ENCODE data around the gene USP6.
A peak's percentile ranks its signal among the peaks of the same experiment; 100 is the strongest.
"Not testable (repeated sequence)": the region's sequence is repeated elsewhere in the genome, so short reads cannot be mapped to it uniquely, and the experiment has no call there.

USP6 gene

DNA sequence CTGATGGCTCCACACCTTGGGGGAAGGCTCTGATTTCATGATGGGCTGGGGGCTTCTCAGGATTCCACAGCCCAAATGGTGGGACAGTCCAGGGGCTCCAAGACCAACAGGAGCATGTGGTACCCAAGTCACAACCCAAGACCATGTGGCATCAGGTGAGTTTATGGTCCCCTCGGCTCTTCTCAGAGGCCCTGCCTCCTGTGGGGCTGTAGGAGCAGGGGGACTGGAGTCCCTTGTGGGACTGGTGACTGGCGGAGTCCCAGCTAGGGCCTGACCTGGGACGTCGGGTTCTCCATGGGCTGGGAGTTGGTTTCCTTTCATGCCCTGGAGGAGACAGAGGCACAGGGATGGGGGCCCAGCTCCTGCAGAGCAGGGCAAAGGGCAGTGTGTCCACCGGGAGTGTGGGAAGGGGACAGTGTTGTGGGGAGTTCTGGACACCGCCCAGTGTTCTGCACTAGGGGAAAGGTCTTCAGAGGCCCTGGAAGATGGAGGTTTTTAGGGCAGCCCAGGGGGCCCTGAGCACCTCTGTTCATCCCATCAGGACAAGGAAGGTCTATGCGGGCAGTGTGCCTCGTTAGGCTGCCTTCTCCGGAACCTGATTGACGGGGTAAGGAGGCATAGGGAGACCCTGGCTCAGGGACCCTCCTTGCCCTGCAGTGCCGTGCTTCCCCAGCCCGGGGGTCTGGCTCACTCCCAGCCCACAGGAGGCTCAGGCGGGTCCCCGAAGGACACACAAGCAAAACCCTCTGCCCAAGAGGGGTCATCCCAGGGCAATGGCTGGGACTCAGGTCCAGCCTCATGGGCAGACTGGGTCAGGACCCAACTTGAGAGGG is 21.0 kb downstream of the USP6 start:
- not testable (repeated sequence) for DNase-seq

DNA sequence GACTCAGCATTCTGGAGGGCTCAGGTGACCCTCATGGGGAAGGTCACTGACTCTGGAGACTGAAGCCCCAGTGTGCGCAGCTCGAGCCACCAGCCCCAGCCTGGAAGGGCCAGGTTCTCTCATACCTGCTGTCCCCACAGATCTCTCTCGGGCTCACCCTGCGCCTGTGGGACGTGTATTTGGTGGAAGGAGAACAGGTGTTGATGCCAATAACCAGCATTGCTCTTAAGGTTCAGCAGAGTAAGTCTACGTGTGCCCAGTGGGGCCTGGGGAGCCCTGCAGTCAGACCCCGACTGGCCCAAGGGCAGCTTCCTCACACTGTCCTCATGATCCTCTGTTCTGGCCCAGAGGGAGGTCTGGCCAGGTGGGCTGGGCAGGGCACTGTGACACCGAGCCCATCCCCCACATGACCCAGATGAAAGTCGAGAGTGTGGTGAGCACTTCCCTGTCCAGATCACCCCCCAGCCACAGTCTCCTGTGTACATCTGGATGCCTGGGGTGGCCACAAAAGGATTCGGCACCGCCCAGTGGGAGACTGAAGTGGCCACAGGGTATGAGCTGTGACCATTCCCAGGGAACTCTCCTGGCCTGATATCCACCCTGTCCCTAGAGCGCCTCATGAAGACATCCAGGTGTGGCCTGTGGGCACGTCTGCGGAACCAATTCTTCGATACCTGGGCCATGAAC is 21.8 kb downstream of the USP6 start:
- not testable (repeated sequence) for DNase-seq

DNA sequence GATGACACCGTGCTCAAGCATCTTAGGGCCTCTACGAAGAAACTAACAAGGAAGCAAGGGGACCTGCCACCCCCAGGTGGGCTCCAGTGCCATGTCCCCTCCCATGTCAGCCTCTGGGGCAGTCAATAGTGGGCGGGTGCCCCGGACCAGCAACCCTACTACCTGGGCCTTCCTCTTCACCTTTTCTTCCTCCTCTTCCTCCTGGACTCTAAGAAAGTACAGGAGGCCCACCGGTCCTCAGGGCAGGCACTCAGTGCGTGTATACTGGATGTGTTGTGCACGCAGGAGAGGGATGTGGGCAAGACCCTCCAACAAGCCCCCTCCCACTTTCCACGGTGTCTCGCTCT is 22.3 kb downstream of the USP6 start:
- not testable (repeated sequence) for DNase-seq

DNA sequence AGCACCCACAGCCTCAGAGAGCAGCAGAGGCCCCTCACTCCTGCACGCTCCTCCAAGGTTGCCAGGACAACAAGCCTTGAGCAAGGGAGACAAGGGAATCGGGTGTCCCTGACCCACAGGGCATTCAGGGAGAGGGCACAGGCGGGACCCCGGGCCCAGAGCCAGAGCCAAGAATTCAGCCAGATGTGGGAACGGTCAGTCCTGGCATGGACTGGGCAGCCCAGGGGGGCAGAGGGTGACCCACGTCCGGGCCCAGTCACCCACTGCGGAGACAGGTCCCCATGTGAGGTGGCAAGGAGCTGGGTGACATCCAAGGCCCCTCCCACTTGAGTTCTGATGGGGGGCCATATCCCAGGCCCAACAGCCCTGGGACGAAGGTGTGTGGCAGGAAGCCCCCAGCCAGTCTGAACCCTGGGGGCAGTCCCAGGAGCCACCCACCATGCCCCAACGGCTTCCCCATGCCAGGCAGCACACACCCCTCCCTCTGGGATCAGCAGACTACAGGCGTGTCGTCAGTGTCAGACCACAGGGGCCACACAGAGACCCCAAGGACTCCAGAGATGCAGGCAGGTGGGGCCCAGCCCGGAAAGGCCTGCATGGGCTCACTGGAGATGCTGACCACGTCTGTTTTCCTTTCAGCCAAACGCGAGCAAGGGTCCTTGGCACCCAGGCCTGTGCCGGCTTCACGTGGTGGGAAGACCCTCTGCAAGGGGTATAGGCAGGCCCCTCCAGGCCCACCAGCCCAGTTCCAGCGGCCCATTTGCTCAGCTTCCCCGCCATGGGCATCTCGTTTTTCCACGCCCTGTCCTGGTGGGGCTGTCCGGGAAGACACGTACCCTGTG is 23.0 kb downstream of the USP6 start:
- DNase-seq = no peak

DNA sequence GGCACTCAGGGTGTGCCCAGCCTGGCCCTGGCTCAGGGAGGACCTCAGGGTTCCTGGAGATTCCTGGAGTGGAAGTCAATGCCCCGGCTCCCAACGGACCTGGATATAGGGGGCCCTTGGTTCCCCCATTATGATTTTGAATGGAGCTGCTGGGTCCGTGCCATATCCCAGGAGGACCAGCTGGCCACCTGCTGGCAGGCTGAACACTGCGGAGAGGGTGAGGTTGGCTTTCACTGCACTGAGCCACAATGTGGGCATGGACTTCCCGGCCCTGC is 23.6 kb downstream of the USP6 start:
- DNase-seq = no peak

DNA sequence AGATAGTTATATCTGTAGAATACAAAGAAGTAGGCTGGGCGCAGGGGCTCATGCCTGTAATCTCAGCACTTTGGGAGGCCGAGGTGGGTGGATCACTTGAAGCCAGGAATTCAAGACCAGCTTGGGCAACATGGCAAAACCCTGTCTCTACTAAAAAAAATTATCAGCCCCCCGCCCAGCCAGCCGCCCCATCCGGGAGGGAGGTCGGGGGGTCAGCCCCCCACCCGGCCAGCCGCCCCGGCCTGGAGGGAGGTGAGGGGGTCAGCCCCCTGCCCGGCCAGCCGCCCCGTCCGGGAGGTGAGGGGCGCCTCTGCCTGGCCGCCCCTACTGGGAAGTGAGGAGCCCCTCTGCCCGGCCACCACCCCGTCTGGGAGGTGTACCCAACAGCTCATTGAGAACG is 27.0 kb downstream of the USP6 start:
- not testable (repeated sequence) for DNase-seq

DNA sequence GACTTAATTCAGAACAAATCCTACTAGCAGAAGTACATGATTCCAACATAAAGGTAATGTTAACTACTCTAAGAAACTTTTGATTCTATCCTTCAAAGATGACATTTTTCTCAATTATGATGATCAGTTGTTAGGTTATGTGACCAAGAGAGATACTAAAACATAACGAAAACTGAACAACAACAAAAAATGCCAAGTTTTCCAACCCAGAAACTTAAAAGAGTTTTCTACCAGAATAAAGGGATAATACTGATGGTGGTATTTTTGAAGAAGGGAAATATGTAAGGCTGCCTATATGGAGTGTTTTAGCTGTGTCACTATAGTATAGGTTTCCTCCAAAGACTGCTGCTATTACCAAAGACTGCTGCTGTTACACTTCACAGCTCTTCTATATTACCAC is 30.3 kb downstream of the USP6 start:
- not testable (repeated sequence) for DNase-seq

DNA sequence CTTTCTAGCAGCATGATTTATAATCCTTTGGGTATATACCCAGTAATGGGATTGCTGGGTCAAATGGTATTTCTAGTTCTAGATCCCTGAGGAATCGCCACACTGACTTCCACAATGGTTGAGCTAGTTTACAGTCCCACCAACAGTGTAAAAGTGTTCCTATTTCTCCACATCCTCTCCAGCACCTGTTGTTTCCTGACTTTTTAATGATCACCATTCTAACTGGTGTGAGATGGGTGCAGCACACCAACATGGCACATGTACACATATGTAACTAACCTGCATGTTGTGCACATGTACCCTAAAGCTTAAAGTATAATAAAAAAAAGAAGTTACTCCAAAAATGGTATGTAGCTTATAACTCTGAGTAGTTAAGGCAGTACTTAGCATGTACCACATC is 44.9 kb downstream of the USP6 start:
- DNase-seq = not testable (repeated sequence)

DNA sequence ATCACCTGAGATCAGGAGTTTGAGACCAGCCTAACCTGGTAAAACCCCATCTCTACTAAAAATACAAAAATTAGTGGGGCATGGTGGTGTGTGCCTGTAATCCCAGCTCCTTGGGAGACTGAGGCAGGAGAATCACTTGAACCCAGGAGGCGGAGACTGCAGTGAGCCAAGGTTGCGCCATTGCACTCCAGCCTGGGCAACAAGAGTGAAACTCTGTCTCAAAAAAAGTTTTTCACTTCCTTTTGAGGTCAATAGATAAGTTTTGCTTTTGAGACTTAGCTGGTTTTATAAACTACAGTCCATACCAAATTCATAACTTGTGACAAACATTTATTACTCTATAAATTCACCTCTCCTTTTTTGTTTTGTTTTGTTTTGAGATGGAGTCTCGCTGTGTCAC is 46.0 kb downstream of the USP6 start:
- DNase-seq = not testable (repeated sequence)

DNA sequence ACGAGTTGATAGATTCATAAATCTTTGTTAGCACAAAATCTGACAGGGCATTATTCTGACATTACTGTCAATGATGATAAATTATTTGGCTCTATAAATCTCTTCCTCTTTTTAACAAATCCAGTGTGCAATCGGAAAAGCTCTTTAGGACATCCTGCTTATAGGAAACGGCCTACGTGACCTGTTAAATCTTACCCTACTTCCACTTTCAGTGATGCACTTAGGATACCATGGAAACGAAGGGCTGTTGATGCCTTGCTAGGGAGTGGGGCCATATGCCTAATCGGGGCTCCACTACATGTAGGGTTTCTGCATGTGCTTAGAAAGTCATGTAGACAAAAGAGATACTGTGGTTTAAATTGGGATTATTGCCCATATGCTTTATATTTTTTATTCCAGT is 48.6 kb downstream of the USP6 start:
- no peak for DNase-seq

DNA sequence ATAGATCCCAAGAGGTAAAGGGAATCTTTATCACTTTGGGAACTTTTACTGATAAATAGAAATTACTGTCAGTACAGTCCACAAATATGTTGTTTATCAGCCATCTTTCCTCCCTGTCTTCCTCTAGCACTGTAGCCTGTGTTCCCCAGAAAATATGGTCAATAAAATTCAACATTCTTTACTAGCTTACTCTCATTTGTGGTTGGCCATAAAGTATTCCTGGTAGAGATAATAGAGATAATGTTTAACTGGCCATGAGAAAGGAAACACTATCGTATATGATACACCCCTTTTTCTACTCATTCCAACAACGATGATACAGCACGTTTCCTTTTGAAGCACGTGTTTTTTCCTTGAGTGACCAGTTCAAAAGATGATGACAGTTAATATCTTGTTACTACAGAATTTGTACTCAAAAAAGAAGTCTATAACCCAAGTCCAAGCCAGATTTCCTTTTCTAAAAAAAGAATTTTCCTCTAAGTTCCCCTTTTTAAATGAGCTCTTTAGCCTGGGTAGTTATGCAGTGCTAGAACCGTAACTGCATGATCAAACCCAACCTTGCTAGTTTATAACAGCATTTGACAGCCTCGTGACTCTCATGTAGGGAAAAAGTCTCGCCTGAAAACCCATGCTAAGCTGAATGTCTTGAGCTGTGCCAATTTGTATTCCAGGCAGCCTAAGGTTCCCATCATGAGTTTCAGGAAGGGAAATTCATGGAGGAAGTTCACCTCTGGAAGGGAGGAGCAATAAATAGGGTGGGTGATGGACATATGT is 50.1 kb downstream of the USP6 start:
- DNase-seq = not testable (repeated sequence)

DNA sequence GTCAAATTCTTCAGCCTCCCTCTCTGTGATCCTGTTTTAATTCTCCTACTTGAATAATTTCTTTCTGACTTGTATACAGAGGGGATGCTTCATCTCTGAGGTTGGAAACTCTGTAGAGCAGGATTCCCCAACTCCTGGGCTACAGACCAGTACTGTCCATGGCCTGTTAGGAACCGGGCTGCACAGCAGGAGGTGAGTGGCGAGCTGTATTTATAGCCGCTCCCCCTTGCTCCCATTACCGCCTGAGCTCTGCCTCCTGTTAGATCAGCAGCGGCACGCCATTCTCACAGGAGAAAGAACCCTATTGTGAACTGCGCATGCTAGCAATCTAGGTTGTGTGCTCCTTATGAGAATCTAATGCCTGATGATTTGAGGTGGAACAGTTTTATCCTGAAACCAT is 59.2 kb downstream of the USP6 start:
- not testable (repeated sequence) for DNase-seq

DNA sequence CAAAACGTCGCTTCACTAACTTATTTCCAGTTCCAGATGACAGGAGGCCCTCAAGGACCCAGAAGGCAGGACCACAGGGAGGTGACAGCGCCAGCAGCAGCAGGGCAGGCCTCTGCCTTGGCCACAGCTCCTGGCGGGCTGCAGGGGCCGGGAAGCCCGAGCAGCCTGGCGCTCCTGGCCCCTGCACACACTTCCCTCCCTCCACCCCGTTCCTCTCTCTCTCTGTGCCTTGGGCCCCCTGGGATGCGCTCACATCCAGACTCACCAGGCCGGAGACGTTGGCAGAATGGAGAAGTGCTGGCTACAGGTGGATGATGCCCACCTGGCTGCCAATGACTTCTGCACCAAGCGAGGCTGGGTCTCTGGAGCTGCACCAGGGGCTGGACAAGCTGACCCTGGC is 63.2 kb downstream of the USP6 start:
- DNase-seq = no peak

DNA sequence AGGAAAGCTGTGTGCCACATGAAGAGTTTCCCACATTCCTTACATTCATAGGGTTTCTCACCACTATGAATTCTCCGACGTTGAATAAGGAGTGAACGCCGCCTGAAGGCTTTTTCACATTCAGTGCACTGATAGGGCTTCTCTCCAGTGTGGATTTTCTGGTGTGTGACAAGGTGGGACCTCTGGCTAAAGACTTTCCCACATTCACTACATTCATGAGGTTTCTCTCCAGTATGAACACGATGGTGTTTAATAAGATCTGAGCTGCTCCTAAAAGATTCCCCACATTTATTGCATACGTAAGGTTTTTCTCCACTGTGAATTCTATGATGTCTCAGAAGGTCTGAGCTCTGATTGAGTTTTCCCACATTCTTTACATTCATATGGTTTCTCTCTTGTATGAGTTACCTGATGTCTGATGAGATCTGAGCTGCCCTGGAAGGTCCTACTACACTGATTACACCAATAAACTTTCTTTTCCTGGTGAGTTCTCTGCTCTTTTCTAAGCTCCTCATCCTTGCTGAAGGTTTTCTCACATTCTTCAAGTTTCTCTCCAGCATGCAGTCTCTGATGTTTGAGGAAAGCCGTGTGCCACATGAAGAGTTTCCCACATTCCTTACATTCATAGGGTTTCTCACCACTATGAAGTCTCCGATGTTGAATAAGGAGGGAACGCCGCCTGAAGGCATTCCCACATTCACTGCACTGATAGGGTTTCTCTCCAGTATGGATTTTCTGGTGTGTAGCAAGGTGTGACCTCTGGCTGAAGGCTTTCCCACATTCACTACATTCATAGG is 65.9 kb downstream of the USP6 start:
- no peak for DNase-seq

DNA sequence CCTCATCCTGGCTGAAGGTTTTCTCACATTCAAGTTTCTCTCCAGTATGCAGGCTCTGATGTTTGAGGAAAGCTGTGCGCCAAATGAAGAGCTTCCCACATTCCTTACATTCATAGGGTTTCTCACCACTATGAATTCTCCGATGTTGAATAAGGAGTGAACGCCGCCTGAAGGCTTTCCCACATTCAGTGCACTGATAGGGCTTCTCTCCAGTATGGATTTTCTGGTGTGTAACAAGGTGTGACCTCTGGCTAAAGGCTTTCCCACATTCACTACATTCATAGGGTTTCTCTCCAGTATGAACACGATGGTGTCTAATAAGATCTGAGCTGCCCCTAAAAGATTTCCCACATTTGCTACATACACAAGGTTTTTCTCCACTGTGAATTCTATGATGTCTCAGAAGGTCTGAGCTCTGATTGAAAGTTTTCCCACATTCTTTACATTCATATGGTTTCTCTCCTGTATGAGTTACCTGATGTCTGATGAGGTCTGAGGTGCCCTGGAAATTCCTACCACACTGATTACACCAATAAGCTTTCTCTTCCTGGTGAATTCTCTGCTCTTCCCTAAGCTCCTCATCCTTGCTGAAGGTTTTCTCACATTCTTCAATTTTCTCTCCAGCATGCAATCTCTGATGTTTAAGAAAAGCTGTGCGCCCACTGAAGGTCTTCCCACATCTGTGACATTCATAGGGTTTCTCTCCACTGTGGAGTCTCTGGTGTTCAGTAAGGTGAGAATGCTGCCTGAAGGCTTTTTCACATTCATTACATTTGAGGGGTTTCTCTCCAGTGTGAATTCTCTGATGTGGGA is 67.0 kb downstream of the USP6 start:
- DNase-seq = no peak

DNA sequence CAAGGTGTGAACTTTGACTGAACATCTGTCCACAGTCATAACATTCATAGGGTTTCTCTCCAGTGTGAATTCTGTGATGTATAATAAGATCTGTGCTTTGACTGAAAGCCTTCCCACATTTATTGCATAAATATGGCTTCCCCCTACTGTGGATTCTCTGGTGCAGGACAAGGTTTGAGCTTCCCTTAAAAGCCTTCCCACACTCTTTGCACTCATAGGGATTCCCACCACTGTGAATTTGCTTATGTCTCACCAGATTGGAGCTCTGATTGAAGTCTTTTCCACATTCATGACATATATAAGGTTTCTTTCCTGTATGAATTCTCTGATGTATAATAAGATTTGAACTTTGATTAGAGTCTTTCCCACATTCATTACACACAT is 67.6 kb downstream of the USP6 start:
- DNase-seq = no peak

DNA sequence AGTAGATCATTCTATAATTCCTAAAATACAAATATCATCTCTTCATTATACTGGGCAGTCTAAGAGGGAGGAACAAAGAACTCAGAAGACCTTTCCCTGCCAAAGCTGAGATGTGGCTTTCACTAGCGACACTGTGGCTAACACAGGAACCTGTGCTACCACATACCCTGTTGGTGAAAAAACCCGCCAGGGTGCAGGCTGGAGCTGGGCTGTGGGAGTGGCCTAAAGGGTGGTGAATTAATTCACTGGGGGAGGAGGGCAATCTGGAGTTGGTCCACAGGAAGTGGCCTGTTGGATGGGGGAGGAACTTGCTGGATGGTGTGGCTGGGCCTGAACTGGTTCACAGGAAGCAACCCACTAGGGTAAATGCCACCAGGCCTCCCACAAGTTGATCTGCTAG is 68.5 kb downstream of the USP6 start:
- DNase-seq = no peak

DNA sequence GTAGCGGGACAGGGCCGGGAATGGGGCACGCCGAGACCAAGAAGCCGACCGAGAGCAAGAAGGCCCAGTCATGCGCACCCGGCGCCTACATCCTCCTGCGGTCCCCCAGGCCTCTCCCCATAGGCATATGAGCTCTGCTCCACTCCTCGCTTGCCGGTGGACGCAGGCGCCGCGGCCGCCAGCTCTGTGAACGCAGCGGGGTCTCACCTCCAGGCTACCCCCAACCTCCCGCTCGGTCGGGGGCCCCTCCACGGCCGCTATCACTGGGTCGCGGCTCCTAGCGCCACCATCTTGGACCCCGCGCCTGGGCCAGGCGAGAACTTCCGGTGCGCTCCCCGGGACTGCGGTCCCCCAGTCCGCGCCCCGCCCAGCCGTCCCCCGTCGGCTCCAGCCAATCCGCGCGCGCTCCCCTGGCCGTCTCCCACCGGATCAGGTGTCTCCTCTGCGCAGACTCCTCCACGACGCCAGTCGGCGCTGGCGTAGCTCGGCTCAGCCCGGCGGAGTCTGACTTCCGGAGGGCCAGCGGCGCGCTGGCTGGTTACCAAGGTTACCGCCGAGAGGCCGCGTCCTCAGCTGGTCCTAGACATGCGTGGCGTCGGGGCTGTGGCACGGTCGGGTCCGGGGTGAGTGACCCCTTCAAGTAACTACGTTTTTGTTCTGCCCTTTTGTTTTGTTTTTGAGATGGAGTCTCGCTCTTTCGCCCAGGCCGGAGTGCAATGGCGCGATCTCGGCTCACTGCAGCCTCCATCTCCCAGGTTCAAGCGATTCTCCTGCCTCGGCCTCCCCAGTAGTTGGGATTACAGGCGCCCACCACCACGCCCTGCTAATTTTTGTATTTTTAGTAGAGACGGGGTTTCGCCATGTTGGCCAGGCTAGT is 75.9 kb downstream of the USP6 start, which contains the start of gene ZNF594:
ZNF594 (minus strand) TSS at position 328 of the 877 bp plus-strand sequence. CDS start 7,612 bp downstream, outside the sequence.
- peak; percentile 86 for DNase-seq

DNA sequence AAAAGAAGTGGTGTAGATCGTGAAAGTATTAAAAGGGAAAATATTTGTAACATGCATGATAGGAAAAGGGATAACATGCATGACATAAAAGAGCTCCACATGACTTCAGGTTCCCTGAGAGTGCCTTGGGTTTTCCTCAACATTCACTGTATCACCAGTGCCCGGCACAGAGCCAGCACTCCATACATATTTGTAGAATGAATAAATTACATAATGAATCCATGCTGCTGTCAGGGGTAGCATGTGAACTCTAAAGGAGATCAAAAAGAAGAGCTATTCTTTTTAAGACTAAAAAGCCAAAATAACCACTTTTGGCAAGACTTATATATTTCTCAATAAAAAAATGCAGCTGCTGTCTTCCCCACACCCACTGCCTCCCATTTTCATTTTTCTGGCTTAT is 78.5 kb downstream of the USP6 start:
- DNase-seq = no peak

DNA sequence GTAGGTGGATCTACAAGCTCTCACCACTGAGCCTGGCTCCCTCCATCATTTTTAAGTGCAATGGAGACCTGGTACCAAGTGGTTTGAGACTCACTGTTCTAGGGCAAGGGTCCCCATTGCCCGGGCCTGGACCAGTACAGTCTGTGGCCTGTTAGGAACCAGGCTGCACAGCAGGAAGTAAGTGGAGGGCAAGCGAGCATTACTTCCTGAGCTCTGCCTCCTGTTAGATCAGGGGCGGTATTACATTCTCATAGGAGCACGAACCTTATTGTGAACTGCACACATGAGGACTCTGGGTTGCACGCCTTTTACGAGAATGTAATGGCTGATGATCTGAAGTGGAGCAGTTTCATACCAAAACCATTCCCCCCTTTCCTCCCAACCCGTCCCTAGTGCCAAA is 82.6 kb downstream of the USP6 start:
- no peak for DNase-seq
